ENCODE measurements around the gene VPS16.

Gene VPS16

GRCh38 chr20:2874456-2874855 is 33.9 kb downstream of the VPS16 start:
- no peaks in the 10 kb centered on the region for H3K27me3 ChIP-seq (ENCODE audit: low read depth, low read length)
- no peak overlapping the region for H3K27ac ChIP-seq (ENCODE audit: low read length)
- H3K4me1 ChIP-seq (ENCODE audit: control insufficient read depth in 1 of 2, insufficient read depth in 2 of 2, low read length in 2 of 2): peaks cover 9 to 37% of the 10 kb centered on the region in 2 donors
- H3K36me3 ChIP-seq (ENCODE audit: control insufficient read depth in 1 of 2, insufficient read depth in 2 of 2, low read length in 2 of 2): no peaks in the 10 kb centered on the region
- H3K9me3 ChIP-seq (ENCODE audit: control insufficient read depth in 1 of 2, low read length in 2 of 2): no peaks in the 10 kb centered on the region
- peak overlapping the region; percentile 81 to 94 for H3K4me3 ChIP-seq (ENCODE audit: low read depth in 1 of 2, low read length in 2 of 2)

GRCh38 chr20:2875690-2876203 is 35.2 kb downstream of the VPS16 start:
- Histone ChIP-seq H3K27me3 (ENCODE audit: low read depth, low read length) (no peaks in the 10 kb centered on the region), H3K27ac (ENCODE audit: low read length) (no peak overlapping the region), H3K4me1 (ENCODE audit: control insufficient read depth in 1 of 2, insufficient read depth in 2 of 2, low read length in 2 of 2) (peaks cover 12 to 41% of the 10 kb centered on the region in 2 donors), H3K36me3 (ENCODE audit: control insufficient read depth in 1 of 2, insufficient read depth in 2 of 2, low read length in 2 of 2) (no peaks in the 10 kb centered on the region), H3K9me3 (ENCODE audit: control insufficient read depth in 1 of 2, low read length in 2 of 2) (no peaks in the 10 kb centered on the region), H3K4me3 (ENCODE audit: low read depth in 1 of 2, low read length in 2 of 2) (no peak overlapping the region)

GRCh38 chr20:2878515-2878914 is 38.0 kb downstream of the VPS16 start:
- Histone ChIP-seq H3K36me3 (ENCODE audit: control insufficient read depth in 1 of 2, insufficient read depth in 2 of 2, low read length in 2 of 2) (no peaks in the 10 kb centered on the region), H3K9me3 (ENCODE audit: control insufficient read depth in 1 of 2, low read length in 2 of 2) (no peaks in the 10 kb centered on the region), H3K4me3 (ENCODE audit: low read depth in 1 of 2, low read length in 2 of 2) (no peak overlapping the region), H3K27me3 (ENCODE audit: low read depth, low read length) (no peaks in the 10 kb centered on the region), H3K27ac (ENCODE audit: low read length) (no peak overlapping the region), H3K4me1 (ENCODE audit: control insufficient read depth in 1 of 2, insufficient read depth in 2 of 2, low read length in 2 of 2) (peaks cover 12 to 29% of the 10 kb centered on the region in 2 donors)

- Histone ChIP-seq H3K36me3 (ENCODE audit: control insufficient read depth in 1 of 2, insufficient read depth in 2 of 2, low read length in 2 of 2) (no peaks in the 10 kb centered on the region), H3K4me1 (ENCODE audit: control insufficient read depth in 1 of 2, insufficient read depth in 2 of 2, low read length in 2 of 2) (peaks cover 12 to 29% of the 10 kb centered on the region in 2 donors), H3K27ac (ENCODE audit: low read length) (no peak overlapping the region), H3K4me3 (ENCODE audit: low read depth in 1 of 2, low read length in 2 of 2) (no peak overlapping the region), H3K27me3 (ENCODE audit: low read depth, low read length) (no peaks in the 10 kb centered on the region), H3K9me3 (ENCODE audit: control insufficient read depth in 1 of 2, low read length in 2 of 2) (no peaks in the 10 kb centered on the region)
Observed at GRCh38 chr20:2879146-2879545, 38.6 kb downstream of the VPS16 start.

GRCh38 chr20:2880650-2881049 is 40.1 kb downstream of the VPS16 start:
- Histone ChIP-seq H3K4me3 (ENCODE audit: low read depth in 1 of 2, low read length in 2 of 2) (no peak overlapping the region), H3K9me3 (ENCODE audit: control insufficient read depth in 1 of 2, low read length in 2 of 2) (no peaks in the 10 kb centered on the region), H3K27me3 (ENCODE audit: low read depth, low read length) (no peaks in the 10 kb centered on the region), H3K4me1 (ENCODE audit: control insufficient read depth in 1 of 2, insufficient read depth in 2 of 2, low read length in 2 of 2) (peaks cover 7 to 15% of the 10 kb centered on the region in 2 donors), H3K36me3 (ENCODE audit: control insufficient read depth in 1 of 2, insufficient read depth in 2 of 2, low read length in 2 of 2) (no peaks in the 10 kb centered on the region), H3K27ac (ENCODE audit: low read length) (no peak overlapping the region)

- Histone ChIP-seq H3K27ac (ENCODE audit: low read length) (no peak overlapping the region), H3K36me3 (ENCODE audit: control insufficient read depth in 1 of 2, insufficient read depth in 2 of 2, low read length in 2 of 2) (no peaks in the 10 kb centered on the region), H3K27me3 (ENCODE audit: low read depth, low read length) (no peaks in the 10 kb centered on the region), H3K4me3 (ENCODE audit: low read depth in 1 of 2, low read length in 2 of 2) (no peak overlapping the region), H3K9me3 (ENCODE audit: control insufficient read depth in 1 of 2, low read length in 2 of 2) (no peaks in the 10 kb centered on the region), H3K4me1 (ENCODE audit: control insufficient read depth in 1 of 2, insufficient read depth in 2 of 2, low read length in 2 of 2) (peaks cover 3 to 8% of the 10 kb centered on the region in 2 donors)
Observed at GRCh38 chr20:2883726-2884637, 43.4 kb downstream of the VPS16 start.

GRCh38 chr20:2887715-2888114 is 47.2 kb downstream of the VPS16 start:
- no peaks in the 10 kb centered on the region for H3K27me3 ChIP-seq (ENCODE audit: low read depth, low read length)
- no peak overlapping the region for H3K27ac ChIP-seq (ENCODE audit: low read length)
- H3K36me3 ChIP-seq (ENCODE audit: control insufficient read depth in 1 of 2, insufficient read depth in 2 of 2, low read length in 2 of 2): no peaks in the 10 kb centered on the region
- no peaks in the 10 kb centered on the region for H3K4me1 ChIP-seq (ENCODE audit: control insufficient read depth in 1 of 2, insufficient read depth in 2 of 2, low read length in 2 of 2)
- H3K4me3 ChIP-seq (ENCODE audit: low read depth in 1 of 2, low read length in 2 of 2): no peak overlapping the region
- H3K9me3 ChIP-seq (ENCODE audit: control insufficient read depth in 1 of 2, low read length in 2 of 2): no peaks in the 10 kb centered on the region

- no peak overlapping the region for H3K4me3 ChIP-seq (ENCODE audit: low read depth in 1 of 2, low read length in 2 of 2)
- no peak overlapping the region for H3K27ac ChIP-seq (ENCODE audit: low read length)
- H3K9me3 ChIP-seq (ENCODE audit: control insufficient read depth in 1 of 2, low read length in 2 of 2): no peaks in the 10 kb centered on the region
- H3K27me3 ChIP-seq (ENCODE audit: low read depth, low read length): no peaks in the 10 kb centered on the region
- H3K36me3 ChIP-seq (ENCODE audit: control insufficient read depth in 1 of 2, insufficient read depth in 2 of 2, low read length in 2 of 2): no peaks in the 10 kb centered on the region
- H3K4me1 ChIP-seq (ENCODE audit: control insufficient read depth in 1 of 2, insufficient read depth in 2 of 2, low read length in 2 of 2): no peaks in the 10 kb centered on the region
Observed at GRCh38 chr20:2888224-2888955, 47.8 kb downstream of the VPS16 start.

GRCh38 chr20:2889209-2889608 is 48.7 kb downstream of the VPS16 start:
- H3K27ac ChIP-seq (ENCODE audit: low read length): no peak overlapping the region

GRCh38 chr20:2889797-2890196 is 49.3 kb downstream of the VPS16 start:
- no peaks in the 10 kb centered on the region for H3K36me3 ChIP-seq (ENCODE audit: control insufficient read depth in 1 of 2, insufficient read depth in 2 of 2, low read length in 2 of 2)
- H3K27ac ChIP-seq (ENCODE audit: low read length): no peak overlapping the region
- H3K4me1 ChIP-seq (ENCODE audit: control insufficient read depth in 1 of 2, insufficient read depth in 2 of 2, low read length in 2 of 2): no peaks in the 10 kb centered on the region
- H3K4me3 ChIP-seq (ENCODE audit: low read depth in 1 of 2, low read length in 2 of 2): no peak overlapping the region
- H3K27me3 ChIP-seq (ENCODE audit: low read depth, low read length): no peaks in the 10 kb centered on the region
- H3K9me3 ChIP-seq (ENCODE audit: control insufficient read depth in 1 of 2, low read length in 2 of 2): no peaks in the 10 kb centered on the region

More at GRCh38 chr20:2889209-2889608, 48.7 kb downstream of the VPS16 start:
- H3K9me3 ChIP-seq (ENCODE audit: control insufficient read depth in 1 of 2, low read length in 2 of 2): no peaks in the 10 kb centered on the region
- no peaks in the 10 kb centered on the region for H3K27me3 ChIP-seq (ENCODE audit: low read depth, low read length)
- H3K36me3 ChIP-seq (ENCODE audit: control insufficient read depth in 1 of 2, insufficient read depth in 2 of 2, low read length in 2 of 2): no peaks in the 10 kb centered on the region
- no peak overlapping the region for H3K4me3 ChIP-seq (ENCODE audit: low read depth in 1 of 2, low read length in 2 of 2)
- H3K4me1 ChIP-seq (ENCODE audit: control insufficient read depth in 1 of 2, insufficient read depth in 2 of 2, low read length in 2 of 2): no peaks in the 10 kb centered on the region

- Histone ChIP-seq H3K9me3 (ENCODE audit: control insufficient read depth in 1 of 2, low read length in 2 of 2) (no peaks in the 10 kb centered on the region), H3K4me3 (ENCODE audit: low read depth in 1 of 2, low read length in 2 of 2) (no peak overlapping the region), H3K27ac (ENCODE audit: low read length) (no peak overlapping the region), H3K27me3 (ENCODE audit: low read depth, low read length) (no peaks in the 10 kb centered on the region), H3K4me1 (ENCODE audit: control insufficient read depth in 1 of 2, insufficient read depth in 2 of 2, low read length in 2 of 2) (no peaks in the 10 kb centered on the region), H3K36me3 (ENCODE audit: control insufficient read depth in 1 of 2, insufficient read depth in 2 of 2, low read length in 2 of 2) (no peaks in the 10 kb centered on the region)
Observed at GRCh38 chr20:2890742-2891141, 50.2 kb downstream of the VPS16 start.
